H1 (cell line): ENCODE measurements around the gene CACNB4. TPM values are rescaled to one million over a fixed set of nuclear protein-coding genes. Genes with fewer than 3 reads are reported as not detected.

Experiments used
- CTCF ChIA-PET: fragments of 300-600 bp; sonication (Branson Sonifier 250); formaldehyde crosslinking; loops from one replicate; lab custom pipeline; 2021; ENCODE audit not compliant: partially characterized antibody; lab: Charles Lee
- POLR2A ChIA-PET: fragments of 300-600 bp; sonication (Branson Sonifier 250); formaldehyde crosslinking; loops from one replicate; lab custom pipeline; 2021; ENCODE audit warnings: inconsistent platforms; ENCODE audit not compliant: partially characterized antibody; lab: Charles Lee
- DNase-seq, 2 experiments: peaks; one replicate each; pipeline versions ENCODE4 v3.0.0 to v3.0.0-alpha.2; 2010 to 2022; ENCODE audit warnings: low spot score in 2 of 2, low read depth in 1 of 2, mixed read lengths in 1 of 2
- FAIRE-seq: peaks from 2 replicates; lab custom pipeline; 2011; peaks lifted over from hg19 to GRCh38; lab: Jason Lieb, UNC
- H2AFZ ChIP-seq: 2 replicates; pipeline ENCODE4 v1.8.1; 2012; ENCODE audit warnings: low read length, inconsistent platforms
- H2AK5ac ChIP-seq: 2 replicates; pipeline ENCODE4 v1.6.1; 2013; ENCODE audit warnings: low read depth, low read length
- H2BK120ac ChIP-seq: replicated peaks from 2 replicates; pipeline ENCODE3; 2013; ENCODE audit warnings: low read depth, low read length, inconsistent platforms
- H2BK12ac ChIP-seq: 2 replicates; pipeline ENCODE4 v1.6.1; 2013; ENCODE audit warnings: low read depth, low read length
- H2BK15ac ChIP-seq: 2 replicates; pipeline ENCODE4 v1.6.1; 2013; ENCODE audit warnings: low read length
- H2BK20ac ChIP-seq: 2 replicates; pipeline ENCODE4 v1.6.1; 2013; ENCODE audit warnings: low read length
- H2BK5ac ChIP-seq: 2 replicates; pipeline ENCODE4 v1.6.1; 2013; ENCODE audit warnings: low read depth, low read length
- H3K14ac ChIP-seq: 2 replicates; pipeline ENCODE4 v1.6.1; 2013; ENCODE audit warnings: inconsistent platforms; ENCODE audit not compliant: insufficient read length
- H3K18ac ChIP-seq: 2 replicates; pipeline ENCODE4 v1.6.1; 2013; ENCODE audit warnings: low read length; ENCODE audit errors: extremely low read depth
- H3K23ac ChIP-seq: 2 replicates; pipeline ENCODE4 v1.6.1; 2013; ENCODE audit warnings: inconsistent platforms; ENCODE audit not compliant: insufficient read length
- H3K23me2 ChIP-seq: 2 replicates; pipeline ENCODE4 v1.6.1; 2013; ENCODE audit warnings: low read depth, low read length
- H3K27ac ChIP-seq: 2 replicates; pipeline ENCODE4 v1.6.1; 2011; ENCODE audit warnings: low read depth, low read length, inconsistent platforms
- H3K27me3 ChIP-seq, 4 experiments: replicated peaks in 1 of 4; 1 replicate in 1 of 4; 2 replicates in 3 of 4; pipeline versions ENCODE4 v1.6.1 to v1.8.1; 2011 to 2013; ENCODE audit warnings: low read length in 3 of 4, mild to moderate bottlenecking in 3 of 4, inconsistent platforms in 2 of 4, mixed read lengths in 2 of 4, moderate library complexity in 1 of 4; ENCODE audit not compliant: control insufficient read depth in 3 of 4, insufficient read depth in 3 of 4; ENCODE audit errors: extremely low read depth in 1 of 4
- H3K36me3 ChIP-seq, 4 experiments: 2 replicates each; pipeline versions ENCODE4 v1.6.1 to v1.8.1; 2011 to 2013; ENCODE audit warnings: mild to moderate bottlenecking in 4 of 4, low read length in 3 of 4, moderate library complexity in 2 of 4, control low read depth in 1 of 4, inconsistent platforms in 1 of 4; ENCODE audit not compliant: insufficient read depth in 4 of 4, control insufficient read depth in 2 of 4
- H3K4ac ChIP-seq: replicated peaks from 2 replicates; pipeline ENCODE3; 2013; ENCODE audit warnings: low read length, low read depth, mixed read lengths, inconsistent platforms; ENCODE audit not compliant: insufficient read length
- H3K4me1 ChIP-seq, 4 experiments: replicated peaks in 1 of 4; 1 replicate in 1 of 4; 2 replicates in 3 of 4; pipeline versions ENCODE4 v1.6.1 to v1.8.1; 2011 to 2013; ENCODE audit warnings: low read length in 3 of 4, inconsistent platforms in 2 of 4, mixed read lengths in 1 of 4; ENCODE audit not compliant: insufficient read depth in 4 of 4, control insufficient read depth in 3 of 4
- H3K4me2 ChIP-seq, 2 experiments: 2 replicates each; pipeline versions ENCODE4 v1.6.1 to v1.8.1; 2011 to 2013; ENCODE audit warnings: low read depth in 2 of 2, low read length in 2 of 2, control low read depth in 1 of 2, inconsistent platforms in 1 of 2, mild to moderate bottlenecking in 1 of 2; ENCODE audit not compliant: insufficient read depth in 1 of 2
- H3K4me3 ChIP-seq, 4 experiments: fragments of 200-600, 300-600 bp in 1 of 4; sonication (generic), shearing (Covaris generic), sonication (Bioruptor Twin) in 1 of 4; 2 replicates each; pipeline versions ENCODE4 v1.5.1 to v1.8.1; 2011 to 2016; ENCODE audit warnings: low read length in 4 of 4, low read depth in 3 of 4, control low read depth in 2 of 4, inconsistent platforms in 2 of 4, mild to moderate bottlenecking in 2 of 4, mixed read lengths in 1 of 4, moderate library complexity in 1 of 4; ENCODE audit not compliant: insufficient read depth in 2 of 4; ENCODE audit errors: extremely low read depth in 1 of 4
- H3K56ac ChIP-seq: replicated peaks from 2 replicates; pipeline ENCODE3; 2013; ENCODE audit warnings: low read depth, mild to moderate bottlenecking, mixed read lengths, low read length, inconsistent platforms; ENCODE audit not compliant: insufficient read length
- H3K79me1 ChIP-seq: 2 replicates; pipeline ENCODE4 v1.6.1; 2013; ENCODE audit warnings: low read depth, low read length, control low read depth
- H3K79me2 ChIP-seq, 2 experiments: 2 replicates each; pipeline versions ENCODE4 v1.6.1 to v1.8.1; 2012 to 2013; ENCODE audit warnings: low read length in 2 of 2, mild to moderate bottlenecking in 2 of 2, inconsistent platforms in 1 of 2; ENCODE audit not compliant: insufficient read depth in 2 of 2, control insufficient read depth in 1 of 2
- H3K9ac ChIP-seq, 4 experiments: replicated peaks in 1 of 4; 1 replicate in 1 of 4; 2 replicates in 3 of 4; pipeline versions ENCODE4 v1.6.1 to v1.8.1; 2011 to 2013; ENCODE audit warnings: low read depth in 3 of 4, low read length in 3 of 4, control low read depth in 2 of 4, mild to moderate bottlenecking in 2 of 4, moderate library complexity in 2 of 4, inconsistent platforms in 1 of 4; ENCODE audit errors: extremely low read depth in 1 of 4
- H3K9me3 ChIP-seq, 2 experiments: 2 replicates each; pipeline versions ENCODE4 v1.6.1 to v1.8.1; 2012 to 2013; ENCODE audit warnings: mild to moderate bottlenecking in 2 of 2, moderate library complexity in 2 of 2, control low read depth in 1 of 2, inconsistent platforms in 1 of 2, low read depth in 1 of 2, low read length in 1 of 2, mixed read lengths in 1 of 2; ENCODE audit not compliant: insufficient read depth in 2 of 2
- H4K20me1 ChIP-seq, 2 experiments: replicated peaks in 1 of 2; 2 replicates each; pipeline versions ENCODE3 to v1.8.1; 2011 to 2013; ENCODE audit warnings: inconsistent platforms in 2 of 2, low read length in 2 of 2, mild to moderate bottlenecking in 1 of 2; ENCODE audit not compliant: insufficient read depth in 2 of 2, control insufficient read depth in 1 of 2
- H4K5ac ChIP-seq: 2 replicates; pipeline ENCODE4 v1.6.1; 2013; ENCODE audit warnings: low read length, low read depth, mixed read lengths, inconsistent platforms; ENCODE audit not compliant: insufficient read length
- H4K8ac ChIP-seq: 2 replicates; pipeline ENCODE4 v1.8.0; 2013; ENCODE audit warnings: mild to moderate bottlenecking, moderate library complexity, low read length, inconsistent platforms; ENCODE audit not compliant: insufficient read depth; ENCODE audit errors: extremely low read depth
- H4K91ac ChIP-seq: replicated peaks from 2 replicates; pipeline ENCODE3; 2013; ENCODE audit warnings: low read length, mixed read lengths, inconsistent platforms; ENCODE audit not compliant: insufficient read length
- ASH2L ChIP-seq: fragments of 200-600, 300-600 bp; sonication (generic); IDR thresholded peaks from one replicate; pipeline ENCODE4 v1.7.1; 2017; ENCODE audit warnings: low read length
- BACH1 ChIP-seq: IDR thresholded peaks from 2 replicates; pipeline ENCODE4 v1.6.1; 2012; ENCODE audit warnings: low read length, improper control_type of control experiment
- BRCA1 ChIP-seq: IDR thresholded peaks from 2 replicates; pipeline ENCODE4 v1.6.1; 2012; ENCODE audit warnings: low read depth, low read length, improper control_type of control experiment
- CBX5 ChIP-seq: fragments of 300-800, 300-1000 bp; sonication (generic); IDR thresholded peaks from 2 replicates; pipeline ENCODE4 v1.7.1; 2016; ENCODE audit warnings: antibody characterized with exemption, low read length, low read depth
- CHD1 ChIP-seq: IDR thresholded peaks from 2 replicates; pipeline ENCODE4 v1.6.1; 2012; ENCODE audit warnings: low read depth, low read length, improper control_type of control experiment
- GTF2F1 ChIP-seq: IDR thresholded peaks from 2 replicates; pipeline ENCODE4 v1.6.1; 2012; ENCODE audit warnings: low read depth, low read length, improper control_type of control experiment, borderline replicate concordance
- POLR2AphosphoS5 ChIP-seq: IDR thresholded peaks from 2 replicates; pipeline ENCODE4 v1.6.1; 2011; ENCODE audit warnings: low read depth, low read length
- RAD21 ChIP-seq, 2 experiments: IDR thresholded peaks in 1 of 2; conservative IDR thresholded peaks in 1 of 2; 2 replicates each; pipeline ENCODE4 v1.6.1; 2011; ENCODE audit warnings: low read depth in 2 of 2, low read length in 2 of 2, improper control_type of control experiment in 1 of 2, inconsistent platforms in 1 of 2, mild to moderate bottlenecking in 1 of 2, moderate library complexity in 1 of 2
- SAP30 ChIP-seq: fragments of 300-600 bp; sonication (generic); IDR thresholded peaks from 2 replicates; pipeline ENCODE4 v1.7.1; 2012; ENCODE audit warnings: low read length, moderate library complexity, mild to moderate bottlenecking, inconsistent platforms; ENCODE audit not compliant: insufficient read depth, insufficient replicate concordance
- SRF ChIP-seq: IDR thresholded peaks from 2 replicates; pipeline ENCODE4 v1.6.1; 2011; ENCODE audit warnings: mild to moderate bottlenecking, low read depth, low read length, moderate library complexity
- ZNF274 ChIP-seq: IDR thresholded peaks from 2 replicates; pipeline ENCODE4 v1.7.0; 2012; ENCODE audit warnings: low read length, borderline replicate concordance; ENCODE audit errors: extremely low read depth
- WGBS, 2 experiments: shearing (Covaris generic) in 1 of 2; methylation state at CpG; one replicate each; pipeline versions ENCODE4 v1.1.6 to v1.1.7; 2013 to 2015; ENCODE audit warnings: low lambda C conversion rate in 2 of 2, mixed read lengths in 2 of 2, inconsistent platforms in 1 of 2, low coverage in 1 of 2, missing lambda C conversion rate in 1 of 2; ENCODE audit not compliant: insufficient replicate concordance in 2 of 2, insufficient coverage in 1 of 2, insufficient read length in 1 of 2; ENCODE audit errors: extremely low coverage in 1 of 2, missing lambda C conversion rate in 1 of 2; 5-methylcytosine and 5-hydroxymethylcytosine counted together
- polyA plus RNA-seq, 7 experiments: library from polyadenylated mRNA; depleted of rRNA in 3 of 7; stranded (reverse) in 5 of 7; unstranded in 2 of 7; fragments of >200 nt in 5 of 7; fragments of 200-250 nt in 2 of 7; gene quantifications; 1 replicate in 5 of 7; 2 replicates in 1 of 7; 4 replicates in 1 of 7; pipeline versions ENCODE4 v1.2.1 to v1.2.3, GENCODE V29; 2011 to 2013; ENCODE audit warnings: missing spikeins in 2 of 7, mixed read lengths in 2 of 7
- total RNA-seq: library from RNA; stranded (reverse); fragmentation: NEBNext Ultra II Directional; extraction: Animal tissue kit (Norgen Biotek cat#: 25700); gene quantifications from 2 replicates; pipeline ENCODE4 v1.2.1, GENCODE V29; 2021
- TF ChIP-seq, protein P1 (sequence below): IDR thresholded peaks from 2 replicates; pipeline ENCODE4 v1.6.1; 2012; ENCODE audit warnings: inconsistent platforms

Gene CACNB4
- total and polyA plus RNA-seq, 2 of the 8 experiments (the other 6 are each of a cell fraction or from before 2014, with no cell fraction given): 2.0 to 4.0 TPM

DNA sequence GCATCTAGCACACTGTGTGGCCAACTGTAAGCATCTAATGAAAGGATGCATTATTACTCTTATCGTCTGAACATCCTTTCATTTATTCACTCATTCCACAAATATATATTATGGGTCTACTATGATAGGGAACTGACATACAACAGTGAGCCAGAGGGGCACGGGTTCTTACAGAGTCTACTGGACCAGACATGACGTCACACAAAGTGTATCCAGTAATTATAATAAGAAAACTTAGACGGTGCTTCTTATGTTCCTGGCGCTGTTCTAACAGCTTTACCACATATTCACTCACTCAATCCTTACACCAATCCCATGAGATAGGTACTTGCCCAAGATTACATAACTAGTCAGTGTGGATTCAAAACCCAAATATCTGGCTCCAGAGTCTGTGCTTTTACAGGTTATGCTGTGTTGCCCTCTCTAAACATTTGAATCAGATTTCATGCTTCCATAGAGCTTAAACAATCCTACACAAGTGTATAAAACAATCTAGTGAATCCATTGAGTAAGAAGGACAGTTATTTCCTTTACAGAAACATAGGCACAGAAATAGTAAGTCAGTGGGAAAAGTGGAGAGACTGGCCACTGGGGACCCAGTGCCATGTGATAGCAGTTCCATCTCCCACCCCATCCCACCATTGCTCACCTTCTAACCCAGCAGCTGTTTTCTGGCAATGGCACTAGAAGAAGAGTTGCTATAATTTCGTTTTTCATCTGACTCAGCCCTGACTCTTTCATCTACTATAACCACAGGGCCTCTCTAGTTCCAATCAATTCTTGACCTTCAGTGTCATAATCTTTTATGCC is 246.4 kb downstream of the CACNB4 start:
- no peaks in the 10 kb centered on the region for H3K27me3 ChIP-seq
- no peak overlapping the region for H3K18ac ChIP-seq
- no peak overlapping the region for H3K56ac ChIP-seq
- DNase-seq: no peak
- H3K79me2 ChIP-seq: no peaks in the 10 kb centered on the region
- TF ChIP-seq SRF (no peak), CBX5 (no peak), GTF2F1 (no peak), ZNF274 (no peak), ASH2L (no peak), BRCA1 (no peak), SAP30 (no peak), BACH1 (no peak), RAD21 (IDR thresholded peaks at IDR 0.05 in 1 of 2, conservative IDR thresholded peaks at IDR 0.05 in 1 of 2; ENCODE audit: low read depth in 2 of 2, low read length in 2 of 2) (no peak), CHD1 (no peak), POLR2AphosphoS5 (no peak)
- TF ChIP-seq, protein P1, sequence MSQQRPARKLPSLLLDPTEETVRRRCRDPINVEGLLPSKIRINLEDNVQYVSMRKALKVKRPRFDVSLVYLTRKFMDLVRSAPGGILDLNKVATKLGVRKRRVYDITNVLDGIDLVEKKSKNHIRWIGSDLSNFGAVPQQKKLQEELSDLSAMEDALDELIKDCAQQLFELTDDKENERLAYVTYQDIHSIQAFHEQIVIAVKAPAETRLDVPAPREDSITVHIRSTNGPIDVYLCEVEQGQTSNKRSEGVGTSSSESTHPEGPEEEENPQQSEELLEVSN: no peak
- no peak overlapping the region for H3K4me3 ChIP-seq
- H4K20me1 ChIP-seq: no peaks in the 10 kb centered on the region
- H4K8ac ChIP-seq: no peak overlapping the region
- H2BK120ac ChIP-seq: no peak overlapping the region
- POLR2A ChIA-PET: no interaction called here
- no peaks in the 10 kb centered on the region for H3K23me2 ChIP-seq
- H3K79me1 ChIP-seq: no peaks in the 10 kb centered on the region
- H3K14ac ChIP-seq: no peak overlapping the region
- no peak overlapping the region for H2BK15ac ChIP-seq
- no peaks in the 10 kb centered on the region for H3K36me3 ChIP-seq
- H3K4ac ChIP-seq: no peak overlapping the region
- WGBS, 2 experiments: 92% methylated on average over 6 of the region's 6 CpGs; no CpG with 5 or more reads in 1 of the 2 experiments
- no peak overlapping the region for H4K91ac ChIP-seq
- H2BK12ac ChIP-seq: no peak overlapping the region
- no peak overlapping the region for H3K9ac ChIP-seq
- H4K5ac ChIP-seq: no peak overlapping the region
- no peaks in the 10 kb centered on the region for H3K9me3 ChIP-seq
- H3K27ac ChIP-seq: no peak overlapping the region
- no peak overlapping the region for H3K23ac ChIP-seq
- no peak overlapping the region for H2BK20ac ChIP-seq
- CTCF ChIA-PET: interaction anchor here (1.0 to 1.2 kb wide), 2 partner anchors 10 to 11 kb away, joined by 3 to 12 read pairs; no protein-coding TSS in a partner anchor
- no peak overlapping the region for H2AK5ac ChIP-seq
- H3K4me1 ChIP-seq: no peaks in the 10 kb centered on the region
- H2BK5ac ChIP-seq: no peak overlapping the region
- no peak overlapping the region for H3K4me2 ChIP-seq
- no peak overlapping the region for H2AFZ ChIP-seq
- FAIRE-seq: no peak
